ENCODE data around the gene SH2D7. TPM values are rescaled to one million over a fixed set of nuclear protein-coding genes. Genes with fewer than 3 reads are reported as not detected.

SH2D7 gene
- total and polyA plus RNA-seq, 2 donors (not counting 1 experiment from before 2014, with no cell fraction given): not detected

GRCh38 chr15:78111788-78112187 is 19.4 kb downstream of the SH2D7 start:
- Mint-ChIP-seq H3K4me1 (peaks cover 6% of the 10 kb centered on the region), H3K27me3 (no peaks in the 10 kb centered on the region), H3K9me3 (ENCODE audit: insufficient read depth) (no peaks in the 10 kb centered on the region), H3K27ac (no peak overlapping the region), H3K4me3 (no peak overlapping the region)
- intact Hi-C loops (cut with micrococcal nuclease): no loop called here
- Histone ChIP-seq H3K4me2 (replicated peaks; ENCODE audit: low read depth, low read length, poor library complexity, severe bottlenecking) (no peak overlapping the region), H3K4me3 (ENCODE audit: control extremely low read depth in 1 of 5, extremely low read depth in 1 of 5, insufficient read depth in 1 of 5, low read depth in 2 of 5, low read length in 4 of 5) (no peak overlapping the region), H3K27ac (ENCODE audit: low read length in 2 of 2) (no peak overlapping the region), H3K79me2 (ENCODE audit: control insufficient read depth, insufficient read depth, low read length) (no peaks in the 10 kb centered on the region), H3K36me3 (replicated peaks in 1 of 2; ENCODE audit: control extremely low read depth in 1 of 2, control insufficient read depth in 1 of 2, extremely low read depth in 1 of 2, insufficient read depth in 2 of 2, low read length in 1 of 2) (no peaks in the 10 kb centered on the region), H2AFZ (ENCODE audit: insufficient read depth, low read depth, low read length, poor library complexity, severe bottlenecking) (no peak overlapping the region), H3K4me1 (ENCODE audit: control insufficient read depth in 2 of 2, insufficient read depth in 2 of 2, low read length in 2 of 2) (peaks cover 4 to 6% of the 10 kb centered on the region in 2 donors), H3K27me3 (replicated peaks in 1 of 4; ENCODE audit: control extremely low read depth in 1 of 4, control insufficient read depth in 3 of 4, insufficient read depth in 4 of 4, low read length in 3 of 4) (no peaks in the 10 kb centered on the region), H4K20me1 (ENCODE audit: control insufficient read depth, insufficient read depth, low read length, poor library complexity, severe bottlenecking) (no peaks in the 10 kb centered on the region), H3K9ac (ENCODE audit: low read length) (no peak overlapping the region), H3K9me3 (ENCODE audit: control extremely low read depth in 1 of 3, control insufficient read depth in 2 of 3, insufficient read depth in 1 of 3, low read length in 2 of 3) (no peaks in the 10 kb centered on the region)
- TF ChIP-seq EZH2 (IDR thresholded peaks at IDR 0.05; ENCODE audit: borderline replicate concordance, insufficient read depth, low read depth, low read length, poor library complexity, severe bottlenecking) (no peak), CTCF (IDR thresholded peaks at IDR 0.05) (no peak)
- CTCF ChIA-PET: interaction anchor here (0.6 to 12.6 kb wide), 16 partner anchors 17 to 325 kb away, joined by 3 to 394 read pairs (median 12); partner anchors contain the start of gene CIB2
- WGBS (ENCODE audit: insufficient coverage): 69% methylated on average over 3 of the region's 3 CpGs
- ATAC-seq (ENCODE audit: low read depth): no peak
- DNase-seq: no peak
- POLR2A ChIA-PET: no interaction called here

GRCh38 chr15:78112551-78112950 is 20.2 kb downstream of the SH2D7 start:
- H3K4me1 Mint-ChIP-seq: peaks cover 6% of the 10 kb centered on the region
- no peaks in the 10 kb centered on the region for H3K36me3 ChIP-seq (replicated peaks in 1 of 2; ENCODE audit: control extremely low read depth in 1 of 2, control insufficient read depth in 1 of 2, extremely low read depth in 1 of 2, insufficient read depth in 2 of 2, low read length in 1 of 2)
- DNase-seq: no peak
- POLR2A ChIA-PET: no interaction called here
- peaks cover 4 to 6% of the 10 kb centered on the region in 2 donors for H3K4me1 ChIP-seq (ENCODE audit: control insufficient read depth in 2 of 2, insufficient read depth in 2 of 2, low read length in 2 of 2)
- TF ChIP-seq EZH2 (IDR thresholded peaks at IDR 0.05; ENCODE audit: borderline replicate concordance, insufficient read depth, low read depth, low read length, poor library complexity, severe bottlenecking): no peak
- no peak for TF ChIP-seq CTCF (IDR thresholded peaks at IDR 0.05)
- H3K9me3 Mint-ChIP-seq (ENCODE audit: insufficient read depth): no peaks in the 10 kb centered on the region
- no peak overlapping the region for H3K27ac Mint-ChIP-seq
- no peaks in the 10 kb centered on the region for H3K27me3 ChIP-seq (replicated peaks in 1 of 4; ENCODE audit: control extremely low read depth in 1 of 4, control insufficient read depth in 3 of 4, insufficient read depth in 4 of 4, low read length in 3 of 4)
- no peak overlapping the region for H3K4me2 ChIP-seq (replicated peaks; ENCODE audit: low read depth, low read length, poor library complexity, severe bottlenecking)
- no peak overlapping the region for H3K27ac ChIP-seq (ENCODE audit: low read length in 2 of 2)
- H2AFZ ChIP-seq (ENCODE audit: insufficient read depth, low read depth, low read length, poor library complexity, severe bottlenecking): no peak overlapping the region
- no peaks in the 10 kb centered on the region for H3K27me3 Mint-ChIP-seq
- intact Hi-C loops (cut with micrococcal nuclease): no loop called here
- no peak for ATAC-seq (ENCODE audit: low read depth)
- WGBS (ENCODE audit: insufficient coverage): 100% methylated on average over 1 of the region's 3 CpGs
- H3K9me3 ChIP-seq (ENCODE audit: control extremely low read depth in 1 of 3, control insufficient read depth in 2 of 3, insufficient read depth in 1 of 3, low read length in 2 of 3): no peaks in the 10 kb centered on the region
- H3K9ac ChIP-seq (ENCODE audit: low read length): no peak overlapping the region
- H3K79me2 ChIP-seq (ENCODE audit: control insufficient read depth, insufficient read depth, low read length): no peaks in the 10 kb centered on the region
- no peak overlapping the region for H3K4me3 Mint-ChIP-seq
- H4K20me1 ChIP-seq (ENCODE audit: control insufficient read depth, insufficient read depth, low read length, poor library complexity, severe bottlenecking): no peaks in the 10 kb centered on the region
- no peak overlapping the region for H3K4me3 ChIP-seq (ENCODE audit: control extremely low read depth in 1 of 5, extremely low read depth in 1 of 5, insufficient read depth in 1 of 5, low read depth in 2 of 5, low read length in 4 of 5)
- CTCF ChIA-PET: interaction anchor here (0.6 to 12.6 kb wide), 27 partner anchors 10 to 641 kb away, joined by 3 to 394 read pairs (median 6); partner anchors contain the start of gene CIB2

All from B cell (primary cell).